Activated CD8-positive, alpha-beta memory T cell treated with anti-CD3 and anti-CD28 coated beads for 24 hours (primary cell): ENCODE data around the gene TBX18.

ENCODE experiments used
- DNase-seq: peaks from one replicate; pipeline ENCODE4 v3.0.0-alpha.2; 2020

TBX18 gene

GRCh38 chr6:84772428-84773132, 8.2 kb upstream of the TBX18 start:
- no peak for DNase-seq

- no peak for DNase-seq
Observed at GRCh38 chr6:84771756-84772356, 7.5 kb upstream of the TBX18 start.

GRCh38 chr6:84771125-84771755, 6.8 kb upstream of the TBX18 start:
- no peak for DNase-seq

DNA sequence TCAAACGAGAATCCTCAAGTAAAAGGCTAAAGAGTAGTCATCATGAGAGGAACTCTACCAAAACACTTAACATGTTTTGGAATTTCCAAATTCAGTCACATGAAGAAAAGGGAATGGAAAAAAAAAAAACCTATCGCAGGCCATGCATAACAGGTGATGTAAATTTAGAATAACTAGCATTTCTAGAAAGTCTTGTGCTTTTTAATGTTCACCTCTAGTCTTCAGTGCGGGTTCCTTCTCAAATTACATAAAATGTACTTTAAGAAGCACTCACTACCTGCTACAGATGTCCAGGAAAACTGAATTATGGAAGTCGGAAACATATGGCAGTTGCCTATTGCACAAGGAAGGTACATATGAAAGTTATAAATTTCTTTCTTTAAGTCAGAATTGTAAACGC, 6.1 kb upstream of the TBX18 start:
- DNase-seq, result no peak

GRCh38 chr6:84769306-84769705, 4.9 kb upstream of the TBX18 start:
- DNase-seq, result no peak

DNA sequence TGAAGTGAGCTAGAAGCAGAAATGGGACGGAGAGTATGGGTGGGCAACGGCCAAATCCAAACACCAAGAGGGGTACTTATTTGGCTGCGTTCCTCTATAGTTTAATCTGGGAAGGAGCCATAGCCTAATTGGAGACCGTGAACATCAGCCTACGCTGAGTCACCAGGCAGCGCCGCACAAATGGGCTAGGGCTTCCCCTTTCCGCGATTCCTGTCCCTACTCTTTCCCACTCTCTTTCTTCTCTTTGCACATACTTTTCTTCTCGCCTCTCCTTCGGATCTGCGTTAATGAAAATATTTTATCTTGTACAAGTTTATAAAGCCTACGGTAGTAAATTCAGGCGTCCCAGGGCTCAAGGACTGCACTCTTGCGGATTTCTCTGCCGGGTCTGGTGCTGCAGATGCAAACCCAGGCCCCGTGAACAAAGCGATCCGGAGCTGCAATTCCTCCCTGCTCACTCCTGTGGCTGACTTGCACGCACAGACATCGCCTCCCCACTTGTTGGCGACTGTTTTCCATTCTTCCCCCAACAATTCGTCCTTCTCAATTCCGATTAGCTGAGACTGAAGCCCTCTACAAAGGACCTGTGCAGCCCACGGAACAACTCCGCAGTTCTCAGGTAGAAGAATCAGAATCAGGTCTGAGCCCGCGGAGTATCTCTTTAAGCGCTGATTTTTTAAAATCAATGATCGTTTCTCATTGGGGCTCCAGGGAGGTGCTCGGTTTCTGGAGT, 4.2 kb upstream of the TBX18 start:
- no peak for DNase-seq

DNA sequence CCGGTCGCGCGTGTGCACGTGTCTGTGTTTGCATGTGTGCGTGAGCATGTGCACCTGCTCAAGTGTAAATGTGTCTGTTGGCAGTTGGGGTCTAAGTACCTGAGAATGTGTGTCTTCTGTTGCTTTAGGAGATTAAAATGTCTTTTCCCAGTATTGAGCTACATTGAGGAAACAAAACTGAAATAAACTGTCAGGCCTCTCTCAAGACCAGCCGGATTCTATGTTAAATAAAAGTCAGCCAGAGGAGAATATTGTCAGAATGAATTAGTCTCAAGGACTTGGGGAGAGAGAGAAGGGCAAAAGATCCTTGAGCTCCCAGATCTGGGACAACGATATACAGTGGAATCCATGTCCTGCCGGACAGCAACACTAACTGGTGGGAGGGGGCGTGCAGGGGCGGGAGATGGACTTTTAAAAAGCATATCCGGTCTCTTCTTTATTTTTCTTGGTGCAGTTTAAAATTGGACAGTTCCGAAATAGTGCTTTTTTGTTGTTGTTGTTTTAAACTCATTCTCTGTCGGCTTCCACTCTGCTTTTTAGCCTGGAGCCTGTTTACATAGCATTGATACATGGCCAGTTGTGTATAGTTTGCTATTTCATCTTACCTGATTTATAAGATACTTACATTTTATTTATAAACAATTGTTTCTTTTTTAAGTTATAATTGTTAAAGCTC, 3.3 kb upstream of the TBX18 start:
- DNase-seq, result no peak

DNA sequence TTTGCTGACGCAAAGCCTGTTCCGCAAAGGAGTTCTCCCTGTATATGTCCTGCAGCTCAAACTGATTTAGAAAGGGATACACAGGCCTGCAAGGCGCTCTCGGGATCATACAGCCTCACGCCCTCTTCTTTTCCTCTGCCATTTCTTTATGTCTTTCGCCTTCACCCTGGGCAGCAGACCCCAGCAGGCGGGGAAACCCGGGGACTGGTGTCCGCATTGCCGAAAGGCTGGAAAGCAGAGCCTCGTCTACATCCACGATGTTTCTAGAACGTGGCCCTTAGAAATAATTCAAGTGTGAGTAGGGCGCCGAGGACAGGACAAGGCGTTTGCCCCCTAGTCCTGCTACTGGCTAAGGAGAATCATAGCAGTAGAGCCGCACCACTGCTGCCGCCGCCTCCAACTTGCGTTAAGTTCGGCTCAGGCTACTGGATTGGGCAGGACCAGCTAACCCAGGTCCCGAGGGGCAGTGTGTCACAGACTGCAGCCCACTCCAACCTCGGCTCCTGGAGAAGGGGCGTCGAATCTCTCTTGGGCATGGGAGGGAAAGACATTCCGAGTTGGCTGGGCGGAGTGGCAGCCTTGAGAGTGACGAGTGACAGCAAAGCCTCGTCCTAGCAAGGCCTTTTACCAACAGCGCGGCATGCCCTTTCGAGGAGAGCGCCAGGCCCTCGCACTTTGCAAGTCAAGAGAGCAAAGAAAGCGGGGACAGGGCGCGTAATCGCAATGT, 2.6 kb upstream of the TBX18 start:
- no peak for DNase-seq

- DNase-seq, result no peak
Observed at GRCh38 chr6:84766118-84766798, 1.9 kb upstream of the TBX18 start.

DNA sequence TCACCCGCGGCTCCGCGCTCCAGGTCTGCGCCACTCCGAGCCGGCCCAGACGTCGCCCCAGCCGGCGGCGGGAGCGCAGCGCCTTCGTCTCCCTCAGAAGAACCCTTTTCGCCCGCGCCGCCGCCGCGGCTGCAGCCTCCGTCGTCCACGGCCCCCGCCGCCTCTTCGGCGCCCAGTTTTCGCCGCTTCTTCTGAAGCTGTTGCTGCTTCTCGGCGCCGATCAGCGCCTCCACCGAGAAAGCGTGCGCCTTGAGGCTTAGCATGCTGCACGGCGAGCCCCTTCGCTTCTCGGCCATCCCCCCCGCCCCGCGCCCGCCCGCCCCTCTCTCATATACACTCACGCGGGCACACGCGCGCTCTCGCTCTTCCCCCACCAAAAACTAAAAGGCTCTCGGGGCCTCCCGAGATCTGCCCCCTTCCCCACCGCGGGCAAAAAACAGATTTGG, 489 bp downstream of the TBX18 start:
- peak; percentile 53 for DNase-seq

DNA sequence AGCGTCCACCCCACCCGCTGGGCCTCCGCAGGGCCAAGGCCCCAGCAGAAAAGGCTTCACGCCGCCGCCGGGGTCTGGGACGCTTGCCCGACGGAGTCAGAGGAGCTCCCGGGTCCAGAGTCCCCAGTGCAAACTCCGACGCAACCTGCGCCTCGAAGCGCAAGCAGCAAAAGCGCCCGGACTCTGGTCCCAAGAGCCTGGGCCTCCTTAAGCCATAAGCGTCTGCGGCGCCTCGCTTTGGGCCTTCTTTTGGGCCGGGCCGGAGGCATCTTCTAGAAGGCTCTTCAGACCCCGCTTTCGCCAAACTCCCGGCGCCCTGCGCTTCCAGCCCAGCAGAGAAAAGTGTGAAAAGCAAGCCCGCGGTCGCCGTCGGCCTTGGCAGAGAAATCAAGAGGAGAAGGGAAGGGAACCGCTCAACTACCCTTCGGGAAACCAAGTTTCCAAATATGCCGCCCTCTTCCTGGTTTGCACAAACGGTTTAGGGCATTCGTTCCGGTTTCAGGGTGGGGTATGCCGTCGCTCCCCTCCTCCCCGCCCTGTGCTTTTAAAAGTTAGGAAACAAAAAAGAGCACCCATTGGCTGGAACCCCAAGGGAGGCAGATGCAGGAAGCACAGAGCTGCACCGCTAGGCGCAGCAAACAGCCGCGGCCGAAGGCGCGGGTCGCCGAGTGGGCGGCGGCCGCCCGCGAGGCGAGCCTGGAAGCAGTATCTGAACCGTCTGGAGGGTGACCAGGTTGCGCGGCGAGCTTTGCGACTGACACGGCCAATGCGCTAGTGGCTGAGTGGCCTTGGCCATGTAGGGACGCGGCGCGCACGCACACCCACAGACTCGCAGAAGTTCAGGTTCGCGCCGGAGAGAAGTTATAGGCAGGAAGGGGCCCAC, 1.2 kb downstream of the TBX18 start:
- no peak for DNase-seq

GRCh38 chr6:84762220-84763002, 2.0 kb downstream of the TBX18 start:
- no peak for DNase-seq

- DNase-seq, result no peak
Observed at GRCh38 chr6:84758486-84758885, 5.9 kb downstream of the TBX18 start.

GRCh38 chr6:84756877-84757276, 7.5 kb downstream of the TBX18 start:
- no peak for DNase-seq

- no peak for DNase-seq
Observed at GRCh38 chr6:84756466-84756865, 7.9 kb downstream of the TBX18 start.

DNA sequence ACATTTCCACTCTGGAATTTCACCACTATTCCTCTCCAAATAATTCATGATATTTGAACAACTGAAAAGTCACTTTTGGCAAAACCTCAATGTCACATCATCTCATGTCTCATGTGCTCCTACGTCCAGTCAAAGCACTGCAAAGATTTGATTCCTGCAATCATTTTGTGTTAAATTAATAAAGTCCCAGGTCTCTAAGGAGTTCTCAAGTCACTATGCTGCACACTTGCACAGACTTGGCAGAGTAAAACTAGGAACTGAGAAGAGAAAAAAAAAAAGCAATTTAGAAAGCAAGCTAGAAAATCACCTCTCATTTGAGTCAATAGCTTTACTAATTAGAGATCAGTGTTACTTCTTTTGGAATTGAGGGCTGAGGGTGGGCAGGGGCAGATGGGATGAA, 11.2 kb downstream of the TBX18 start:
- DNase-seq, result no peak

DNA sequence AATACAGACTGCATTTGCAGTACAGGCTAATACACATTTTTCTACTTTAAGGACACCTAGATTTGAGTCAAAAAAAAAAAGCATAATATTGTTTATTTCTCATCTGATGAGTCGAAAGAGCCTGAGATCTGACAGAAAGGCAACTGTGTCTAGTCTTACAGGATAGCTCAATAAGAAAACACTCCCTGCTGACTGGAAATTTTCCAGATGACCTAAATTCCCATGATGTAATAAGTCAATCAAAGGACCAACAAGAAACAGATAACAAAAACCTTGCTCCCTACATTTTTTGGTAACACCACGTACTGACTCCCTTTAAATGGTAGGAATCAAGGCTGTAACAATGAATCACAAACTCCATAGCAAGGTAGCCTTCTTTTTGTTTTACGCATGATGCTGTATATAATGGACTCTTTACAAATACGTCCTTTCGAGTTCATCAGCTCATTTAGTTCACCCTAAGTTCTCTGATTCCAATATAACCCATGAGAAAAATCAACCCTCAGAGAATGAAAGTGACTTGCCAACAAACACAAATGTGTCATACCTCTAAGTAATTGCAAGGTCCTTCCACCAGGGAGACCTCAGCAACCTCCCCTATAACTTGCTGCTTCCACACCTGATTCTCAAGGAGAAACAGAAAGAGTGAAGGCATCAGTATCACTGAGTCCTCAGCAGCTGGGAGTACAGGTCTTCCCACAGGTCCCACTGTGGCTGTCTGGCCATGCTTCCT, 12.1 kb downstream of the TBX18 start:
- no peak for DNase-seq

DNA sequence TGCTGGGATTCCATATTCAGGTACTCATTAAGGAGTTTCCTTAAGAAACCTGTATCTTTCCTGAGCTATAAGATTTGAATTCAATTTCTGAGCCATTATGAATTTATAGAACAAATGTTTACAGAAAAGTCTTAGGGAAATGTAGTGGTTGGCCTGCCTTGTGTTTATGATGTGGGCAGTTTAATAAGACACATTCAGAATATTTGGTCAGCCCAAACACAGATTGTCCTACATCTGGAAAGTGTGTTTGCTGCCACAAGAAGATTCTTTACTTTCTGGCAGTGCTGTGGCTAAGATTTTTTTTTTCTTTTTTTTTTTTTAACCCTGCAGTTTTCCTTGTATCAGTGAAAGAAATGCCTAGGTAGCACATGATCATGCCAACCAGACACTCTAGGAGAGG, 15.2 kb downstream of the TBX18 start:
- DNase-seq, result no peak

DNA sequence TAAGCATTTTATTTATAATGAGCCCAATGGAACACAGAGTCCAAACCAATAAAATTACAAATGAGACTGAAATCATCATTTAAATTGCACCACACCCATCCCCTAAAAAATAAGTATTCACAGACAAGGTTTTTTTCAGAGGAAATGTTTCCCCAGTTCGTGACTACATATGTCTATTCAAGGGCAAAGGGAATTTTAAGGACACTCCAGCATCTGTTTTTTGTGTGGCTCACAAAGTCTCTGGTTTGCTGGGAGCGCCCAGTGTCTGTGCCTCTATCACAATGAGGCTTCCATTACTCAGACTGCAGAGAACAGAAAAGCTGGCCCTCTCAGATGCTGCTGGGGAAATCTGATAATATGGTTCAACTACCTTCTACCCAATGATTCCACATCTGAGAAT, 16.0 kb downstream of the TBX18 start:
- DNase-seq, result no peak
